ENCODE results near the gene BCR.

BCR gene

GRCh38 chr22:23246982-23247766 lies 66.9 kb downstream of the BCR start:
- no peak for DNase-seq

GRCh38 chr22:23248583-23248982 lies 68.3 kb downstream of the BCR start:
- DNase-seq, result no peak

DNA sequence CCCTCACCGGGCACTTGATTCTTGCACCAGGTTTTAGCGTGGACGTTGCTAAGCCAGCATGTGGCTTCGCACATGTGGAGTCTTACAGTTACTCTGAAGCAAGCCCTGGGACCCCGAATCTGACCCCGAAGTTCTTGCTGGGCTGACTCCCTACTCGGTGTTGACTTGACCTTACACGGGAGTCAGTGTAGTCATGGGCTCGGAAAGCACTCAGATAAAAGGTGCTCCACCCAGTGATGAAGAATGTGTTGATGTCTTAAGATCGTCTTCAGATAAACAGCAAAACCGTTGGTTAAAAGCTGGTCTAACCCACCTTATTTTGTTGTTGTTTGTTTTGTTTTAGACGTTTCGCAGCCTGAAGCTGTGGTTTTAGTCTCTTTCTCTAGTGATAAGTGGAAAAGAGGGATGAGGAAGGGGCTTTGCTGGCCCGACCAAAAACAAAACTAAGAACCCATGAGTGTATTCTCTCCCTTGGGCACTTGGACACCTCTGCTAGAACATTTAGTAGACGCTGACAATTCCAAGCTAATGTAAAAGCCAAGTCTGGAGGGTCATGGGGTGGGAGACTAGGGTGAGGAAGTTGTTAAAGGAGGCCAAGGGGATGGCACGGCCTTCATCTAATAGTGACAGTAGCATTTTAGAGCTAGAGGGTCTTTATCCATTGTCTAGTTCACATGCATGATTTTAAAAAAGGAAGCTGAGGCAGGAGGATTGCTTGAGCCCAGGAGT lies 69.9 kb downstream of the BCR start:
- DNase-seq, result peak; percentile 19

DNA sequence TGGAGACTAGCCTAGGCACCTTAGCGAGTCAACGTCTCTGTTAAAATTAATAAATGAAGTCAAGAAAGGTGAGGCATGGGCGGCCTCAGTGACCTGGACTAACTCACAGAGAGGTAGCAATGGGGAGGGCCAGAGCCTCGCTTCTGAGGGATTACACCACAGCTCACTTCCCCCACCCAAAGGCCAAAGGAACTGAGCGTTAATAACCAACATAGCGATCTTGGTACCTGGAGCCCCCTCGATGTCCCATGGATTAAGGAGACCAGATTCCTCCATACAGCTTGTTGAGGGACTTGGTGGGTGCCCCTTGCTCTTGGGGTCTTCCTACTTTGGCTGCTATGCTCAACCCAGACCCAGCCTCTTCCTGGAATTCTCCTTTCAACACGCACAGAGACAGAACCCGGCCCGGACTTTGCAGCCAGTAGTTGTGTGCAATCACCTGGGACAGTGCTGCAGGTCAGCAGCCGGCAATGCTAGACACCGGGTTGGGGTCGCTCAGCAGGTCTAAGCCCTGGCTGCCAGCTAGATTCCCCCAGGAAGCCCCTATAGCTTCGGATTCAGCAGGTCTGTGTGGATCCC lies 70.6 kb downstream of the BCR start:
- no peak for DNase-seq

- no peak for DNase-seq
Observed at GRCh38 chr22:23251445-23252093, 71.3 kb downstream of the BCR start.

- DNase-seq, result no peak
Observed at GRCh38 chr22:23253475-23254055, 73.3 kb downstream of the BCR start.

- no peak for DNase-seq
Observed at GRCh38 chr22:23255506-23256170, 75.3 kb downstream of the BCR start.

- DNase-seq, result no peak
Observed at GRCh38 chr22:23256171-23256932, 76.0 kb downstream of the BCR start.

GRCh38 chr22:23256986-23257888 lies 76.9 kb downstream of the BCR start:
- no peak for DNase-seq

- no peak for DNase-seq
Observed at GRCh38 chr22:23257889-23258825, 77.8 kb downstream of the BCR start.

DNA sequence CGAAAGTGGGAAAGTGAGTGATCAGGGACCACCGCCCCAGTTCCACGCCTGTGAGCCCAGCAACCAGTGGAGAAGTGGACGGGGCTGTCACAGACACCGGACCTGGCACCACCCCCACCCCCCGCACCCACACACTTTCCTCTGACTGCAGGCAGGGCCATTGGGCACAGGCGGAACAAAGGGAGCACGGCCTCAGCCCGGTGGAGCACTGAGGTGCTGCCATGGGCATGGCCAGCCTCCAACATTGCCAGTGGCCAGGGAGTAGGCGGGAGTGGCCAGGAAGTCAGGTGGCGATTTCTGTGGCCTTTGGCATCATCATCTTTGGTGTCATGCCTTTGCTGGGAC lies 78.5 kb downstream of the BCR start:
- DNase-seq, result no peak

- no peak for DNase-seq
Observed at GRCh38 chr22:23259916-23260644, 79.8 kb downstream of the BCR start.

DNA sequence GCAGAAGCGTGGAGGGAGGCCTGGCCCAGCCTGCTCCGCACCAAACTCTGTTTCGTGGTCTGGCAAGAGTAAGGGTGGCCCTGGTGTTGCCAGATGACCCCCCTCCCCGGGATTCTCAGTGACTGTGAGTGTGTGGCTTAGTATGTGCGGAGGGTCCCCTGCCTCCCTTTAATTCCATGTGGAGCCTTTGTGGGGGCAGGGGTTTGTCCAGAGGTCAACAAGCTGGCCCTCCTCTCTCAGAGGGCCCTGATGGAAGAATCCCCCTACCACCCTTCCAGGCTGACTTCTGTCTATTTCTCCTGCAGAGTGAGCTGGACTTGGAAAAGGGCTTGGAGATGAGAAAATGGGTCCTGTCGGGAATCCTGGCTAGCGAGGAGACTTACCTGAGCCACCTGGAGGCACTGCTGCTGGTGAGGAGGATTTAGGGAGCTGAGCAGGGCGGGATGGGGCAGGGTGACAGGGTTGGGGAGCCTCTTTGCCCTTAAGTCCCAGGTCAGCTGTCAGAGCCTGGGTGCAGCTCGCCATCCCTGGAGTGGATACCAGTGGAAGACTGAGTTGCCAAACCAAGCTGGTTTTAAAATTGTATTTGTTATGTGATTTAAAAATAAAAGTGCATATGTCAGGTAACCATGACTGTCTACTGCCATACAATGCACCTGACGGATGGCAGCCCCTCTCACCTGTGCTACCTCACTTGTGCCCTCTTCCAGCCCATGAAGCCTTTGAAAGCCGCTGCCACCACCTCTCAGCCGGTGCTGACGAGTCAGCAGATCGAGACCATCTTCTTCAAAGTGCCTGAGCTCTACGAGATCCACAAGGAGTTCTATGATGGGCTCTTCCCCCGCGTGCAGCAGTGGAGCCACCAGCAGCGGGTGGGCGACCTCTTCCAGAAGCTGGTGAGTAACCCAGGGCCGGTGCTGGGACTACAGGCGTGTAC lies 80.6 kb downstream of the BCR start:
- no peak for DNase-seq

DNA sequence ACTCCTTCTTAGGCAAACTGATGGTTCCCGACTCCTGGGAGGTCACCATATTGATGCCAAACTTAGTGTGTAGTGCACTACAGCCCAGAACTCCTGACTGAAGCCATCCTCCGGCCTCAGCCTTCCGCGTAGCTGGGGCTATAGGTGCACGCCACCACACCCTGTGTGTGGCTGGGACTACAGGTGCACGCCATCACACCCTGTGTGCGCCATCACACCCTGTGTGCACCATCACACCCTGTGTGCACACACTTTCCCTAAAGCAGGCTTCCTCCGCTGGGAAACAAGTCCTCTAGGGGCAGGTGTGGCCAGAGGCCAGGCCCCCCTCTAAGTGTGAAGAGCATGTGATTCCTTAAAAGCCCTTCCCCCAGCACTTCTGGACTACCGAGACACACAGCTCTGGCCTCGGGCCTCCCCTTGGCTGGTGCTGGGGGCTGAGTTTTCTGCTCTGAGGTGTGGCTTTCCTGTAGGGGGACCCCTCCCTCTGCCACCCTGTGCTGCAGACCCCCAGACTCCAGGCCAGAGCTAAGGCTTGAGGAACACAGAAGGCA lies 81.7 kb downstream of the BCR start:
- DNase-seq, result no peak

DNA sequence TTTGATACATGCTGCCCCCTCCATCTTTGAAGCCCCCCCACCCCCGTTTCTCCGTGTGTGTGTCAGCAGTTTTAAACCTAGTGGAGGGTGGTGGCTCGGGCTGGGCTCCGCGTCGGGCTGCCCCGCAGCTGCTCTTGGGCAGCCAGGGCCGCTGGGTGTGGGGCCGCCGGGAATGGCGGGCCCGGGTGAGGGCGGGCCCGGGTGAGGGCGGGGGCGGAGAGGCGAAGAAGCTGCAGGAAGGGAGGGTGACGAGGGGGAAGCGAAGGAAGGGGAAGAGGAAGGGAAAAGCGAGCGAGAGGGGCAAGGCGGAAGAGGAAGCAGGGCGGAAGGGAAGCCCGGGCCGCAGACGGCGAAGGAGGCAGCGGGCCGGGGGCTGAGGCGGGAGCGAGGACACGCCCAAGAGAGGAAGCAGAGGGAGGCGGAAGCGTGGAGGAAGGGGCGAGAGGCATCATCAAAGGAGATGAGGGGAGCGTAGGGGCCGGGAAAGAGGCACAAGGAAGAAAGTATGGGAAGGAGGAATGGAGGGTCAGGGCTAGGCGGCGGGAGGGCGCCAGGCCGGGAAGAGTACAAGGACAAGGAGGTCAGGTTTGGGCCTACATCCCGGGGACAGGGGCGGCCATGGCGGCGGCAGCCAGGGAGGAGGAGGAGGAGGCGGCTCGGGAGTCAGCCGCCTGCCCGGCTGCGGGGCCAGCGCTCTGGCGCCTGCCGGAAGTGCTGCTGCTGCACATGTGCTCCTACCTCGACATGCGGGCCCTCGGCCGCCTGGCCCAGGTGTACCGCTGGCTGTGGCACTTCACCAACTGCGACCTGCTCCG lies 82.4 kb downstream of the BCR start:
- DNase-seq, result no peak
